ENCODE measurements around the gene ZNF300.
"Not testable (repeated sequence)": the region's sequence is repeated elsewhere in the genome, so short reads cannot be mapped to it uniquely, and the experiment has no call there.

The ZNF300 gene

GRCh38 chr5:150904479-150905311, at the start of gene ZNF300:
ZNF300 (minus strand) TSS chr5:150904980; CDS start chr5:150903155, 1,825 bp downstream.
- DNase-seq (ENCODE audit: low spot score): peak; percentile 94

- DNase-seq (ENCODE audit: low spot score): no peak
These were observed 43.8 kb upstream of the ZNF300 start for GRCh38 chr5:150948539-150948938.

- DNase-seq (ENCODE audit: low spot score): peak; percentile 86
These were observed 41.6 kb upstream of the ZNF300 start for GRCh38 chr5:150946351-150946905.

- peak; percentile 4 for DNase-seq (ENCODE audit: low spot score)
These were observed 41.2 kb upstream of the ZNF300 start for GRCh38 chr5:150945947-150946346.

- no peak for DNase-seq (ENCODE audit: low spot score)
These were observed 40.7 kb upstream of the ZNF300 start for GRCh38 chr5:150945486-150945885.

- no peak for DNase-seq (ENCODE audit: low spot score)
These were observed 26.7 kb upstream of the ZNF300 start for GRCh38 chr5:150931368-150931965.

GRCh38 chr5:150918613-150919012, 13.8 kb upstream of the ZNF300 start:
- DNase-seq (ENCODE audit: low spot score): no peak

- no peak for DNase-seq (ENCODE audit: low spot score)
These were observed 7.6 kb upstream of the ZNF300 start for GRCh38 chr5:150912312-150912814.

- DNase-seq (ENCODE audit: low spot score): no peak
These were observed 518 bp upstream of the ZNF300 start for GRCh38 chr5:150905312-150905683.

GRCh38 chr5:150901446-150901845, 3.3 kb downstream of the ZNF300 start:
- DNase-seq (ENCODE audit: low spot score): no peak

- DNase-seq (ENCODE audit: low spot score): no peak
These were observed 9.1 kb downstream of the ZNF300 start for GRCh38 chr5:150895431-150896428.

GRCh38 chr5:150879358-150879757, 25.4 kb downstream of the ZNF300 start:
- no peak for DNase-seq (ENCODE audit: low spot score)

GRCh38 chr5:150862070-150862469, 42.7 kb downstream of the ZNF300 start:
- no peak for DNase-seq (ENCODE audit: low spot score)

- DNase-seq (ENCODE audit: low spot score): no peak
These were observed 44.4 kb downstream of the ZNF300 start for GRCh38 chr5:150860246-150860821.

GRCh38 chr5:150856700-150857099, 48.1 kb downstream of the ZNF300 start:
- not testable (repeated sequence) for DNase-seq (ENCODE audit: low spot score)

GRCh38 chr5:150853561-150853960, 51.2 kb downstream of the ZNF300 start:
- no peak for DNase-seq (ENCODE audit: low spot score)

- no peak for DNase-seq (ENCODE audit: low spot score)
These were observed 53.7 kb downstream of the ZNF300 start for GRCh38 chr5:150851039-150851438.

- no peak for DNase-seq (ENCODE audit: low spot score)
These were observed 56.5 kb downstream of the ZNF300 start for GRCh38 chr5:150848271-150848670.

GRCh38 chr5:150847334-150847695, 57.5 kb downstream of the ZNF300 start:
- DNase-seq (ENCODE audit: low spot score): no peak

- peak; percentile 86 for DNase-seq (ENCODE audit: low spot score)
These were observed 58.0 kb downstream of the ZNF300 start for GRCh38 chr5:150846654-150847333.

GRCh38 chr5:150846308-150846653, 58.5 kb downstream of the ZNF300 start, which contains the start of gene IRGM:
IRGM (plus strand) TSS chr5:150846521; CDS start chr5:150848124, 1,603 bp downstream.
- not testable (repeated sequence) for DNase-seq (ENCODE audit: low spot score)

Measured in Ammon's horn (tissue), 1 donor.